ENCODE data around the gene LTA.

GRCh38 chr6:31579546-31580437 lies 7.7 kb downstream of the LTA start:
- no peak for TF ChIP-seq POLR2AphosphoS5 (IDR thresholded peaks at IDR 0.05; ENCODE audit: low read depth)
- TF ChIP-seq REST (IDR thresholded peaks at IDR 0.05; ENCODE audit: unreplicated experiment): no peak
- TF ChIP-seq CTCF (conservative IDR thresholded peaks at IDR 0.05; ENCODE audit: low read depth in 2 of 2): no peak
- no peak for TF ChIP-seq EZH2phosphoT487 (IDR thresholded peaks at IDR 0.05; ENCODE audit: unreplicated experiment)
- no peak for TF ChIP-seq EZH2 (IDR thresholded peaks at IDR 0.05; ENCODE audit: low read depth, unreplicated experiment)
- TF ChIP-seq CREB1 (CRISPR knock-in tag; IDR thresholded peaks at IDR 0.05; ENCODE audit: low read depth): no peak
- TF ChIP-seq ZNF331 (CRISPR knock-in tag; IDR thresholded peaks at IDR 0.05; ENCODE audit: low read depth): no peak

All from GM23338 (cell line).